ENCODE data around the gene MAPK12.

Gene MAPK12

GRCh38 chr22:50299785-50300619 is 38.5 kb upstream of the MAPK12 start:
- DNase-seq (ENCODE audit: low read depth) = no peak

GRCh38 chr22:50298937-50299784 is 37.7 kb upstream of the MAPK12 start:
- DNase-seq (ENCODE audit: low read depth) = no peak

DNA sequence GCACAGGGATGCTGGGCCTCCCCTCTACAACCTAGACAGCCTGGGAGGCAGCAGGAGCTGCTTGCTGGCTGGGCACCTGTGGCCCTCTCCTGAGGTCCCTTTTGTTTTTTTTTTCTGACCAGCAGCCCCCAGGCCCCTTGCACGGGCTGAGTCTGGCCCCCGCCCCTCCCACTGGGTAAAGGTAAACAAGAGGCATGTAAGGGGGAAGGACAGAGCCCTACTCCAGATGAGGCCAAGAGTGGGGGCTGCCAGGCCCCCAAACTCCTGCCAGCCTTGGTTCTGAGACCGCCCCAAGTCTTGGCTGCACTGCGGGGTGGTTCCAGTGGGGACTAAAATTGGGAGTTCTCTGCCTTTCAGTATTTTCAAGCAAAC is 36.8 kb upstream of the MAPK12 start:
- DNase-seq (ENCODE audit: low read depth) = no peak

GRCh38 chr22:50297510-50298265 is 36.2 kb upstream of the MAPK12 start:
- no peak for DNase-seq (ENCODE audit: low read depth)

- DNase-seq (ENCODE audit: low read depth) = no peak
Measured at GRCh38 chr22:50296658-50297490, 35.4 kb upstream of the MAPK12 start.

GRCh38 chr22:50294319-50294656 is 32.8 kb upstream of the MAPK12 start:
- DNase-seq (ENCODE audit: low read depth) = no peak

GRCh38 chr22:50293441-50294318 is 32.2 kb upstream of the MAPK12 start:
- DNase-seq (ENCODE audit: low read depth) = peak; percentile 82

DNA sequence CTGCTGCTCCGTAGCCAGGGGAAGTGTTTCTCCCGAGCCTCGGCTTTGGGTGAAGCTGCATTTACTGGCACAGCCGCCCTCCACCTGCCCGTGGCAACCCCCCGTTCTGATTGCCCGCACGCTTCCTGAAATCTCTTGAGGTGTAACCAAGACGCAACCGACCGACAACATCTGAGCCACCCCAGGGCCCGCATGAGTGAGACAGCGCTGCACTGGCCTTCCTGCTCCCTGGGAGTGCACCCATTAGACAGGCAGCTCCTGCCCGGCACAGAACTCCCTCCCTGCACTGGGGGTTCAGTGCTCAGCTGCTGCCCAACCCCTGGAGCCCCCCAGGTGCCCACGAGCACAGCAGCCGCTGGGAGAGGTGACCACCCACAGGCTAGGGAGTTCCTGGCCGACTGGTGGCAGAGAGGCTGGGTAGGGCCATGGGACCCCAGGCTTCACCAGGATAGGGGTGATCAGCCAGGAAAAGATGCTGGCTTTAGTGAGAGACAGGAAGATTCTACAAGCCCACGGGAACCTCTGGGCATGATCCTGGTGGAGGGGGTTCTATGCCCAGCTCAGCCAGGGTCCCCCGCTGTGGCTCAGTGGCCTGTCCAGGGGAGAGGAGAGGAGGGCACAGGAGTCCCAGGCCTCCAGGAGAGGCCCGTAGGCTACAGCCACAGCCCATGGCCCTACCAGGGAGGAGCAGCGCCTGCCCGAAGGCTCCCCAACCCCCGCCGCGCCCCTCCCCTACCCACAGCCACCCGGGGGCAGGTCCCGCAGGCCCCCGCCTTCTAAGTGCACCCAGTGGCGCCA is 31.4 kb upstream of the MAPK12 start:
- DNase-seq (ENCODE audit: low read depth) = no peak

DNA sequence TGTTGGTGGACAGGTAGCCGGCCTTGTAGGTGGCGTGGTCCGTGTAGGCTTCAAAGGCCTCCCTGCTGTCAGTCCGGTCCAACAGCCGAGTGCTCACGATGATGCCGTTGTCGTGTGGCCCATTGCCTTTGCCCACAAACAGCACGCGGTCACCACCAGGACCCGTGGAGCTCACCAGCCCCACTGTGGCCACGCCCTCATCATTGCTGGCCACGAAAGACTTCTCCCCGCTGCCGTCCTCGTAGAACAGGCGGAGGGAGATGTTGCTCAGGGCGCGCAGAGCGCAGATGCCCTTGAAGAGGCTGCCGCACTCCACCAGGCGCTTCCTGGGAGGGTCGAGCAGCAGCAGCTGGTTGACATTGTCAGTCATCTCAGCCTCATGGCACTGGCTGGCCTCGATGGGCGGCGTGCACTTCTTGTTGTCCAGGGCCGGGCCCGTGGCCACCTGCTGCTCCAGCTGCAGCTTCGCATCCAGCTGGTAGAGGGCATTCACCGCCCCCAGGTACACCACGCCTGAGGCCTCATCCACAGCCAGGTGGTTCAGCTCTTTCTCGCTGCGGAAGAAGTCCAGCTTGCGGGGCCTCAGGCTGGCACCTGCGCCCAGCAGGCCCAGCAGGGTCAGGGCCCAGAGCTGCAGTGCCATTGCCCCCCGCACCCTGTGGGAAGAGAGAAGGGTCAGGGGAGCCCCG is 28.6 kb upstream of the MAPK12 start:
- DNase-seq (ENCODE audit: low read depth) = no peak

- no peak for DNase-seq (ENCODE audit: low read depth)
Measured at GRCh38 chr22:50289151-50289941, 27.9 kb upstream of the MAPK12 start.

GRCh38 chr22:50287731-50288130 is 26.2 kb upstream of the MAPK12 start:
- DNase-seq (ENCODE audit: low read depth) = no peak

DNA sequence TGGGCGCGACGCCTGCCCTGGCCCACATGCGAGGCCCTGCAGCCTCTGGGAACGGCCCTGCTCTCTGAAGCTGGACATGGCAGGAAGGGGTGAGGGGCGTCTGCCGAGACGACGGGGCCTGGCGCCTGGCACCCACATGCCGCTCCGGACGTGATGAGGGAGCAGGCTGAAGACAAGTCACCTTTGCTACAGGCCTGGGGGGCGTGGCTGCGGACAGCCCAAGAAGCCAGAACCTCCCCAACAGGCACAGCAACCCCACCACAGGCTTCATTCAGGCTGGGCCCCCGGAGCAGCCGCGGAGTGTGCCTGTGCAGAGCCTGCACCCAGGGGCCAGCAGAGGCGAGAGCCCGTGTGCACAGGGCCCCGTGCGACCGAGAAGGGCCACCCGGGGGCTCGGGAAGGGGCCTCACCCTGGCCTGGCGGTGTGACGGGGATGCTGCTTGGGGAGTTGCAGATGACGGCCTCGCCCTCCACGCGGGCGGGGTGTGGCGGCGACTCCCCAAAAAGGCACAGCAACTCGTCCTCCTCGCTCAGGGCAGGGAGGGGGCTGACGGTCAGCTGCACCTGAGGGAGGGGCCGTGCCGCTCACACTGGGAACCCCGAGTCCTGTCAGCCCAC is 25.3 kb upstream of the MAPK12 start:
- no peak for DNase-seq (ENCODE audit: low read depth)

- no peak for DNase-seq (ENCODE audit: low read depth)
Measured at GRCh38 chr22:50286275-50286674, 24.8 kb upstream of the MAPK12 start.

- no peak for DNase-seq (ENCODE audit: low read depth)
Measured at GRCh38 chr22:50285568-50286229, 24.2 kb upstream of the MAPK12 start.

- DNase-seq (ENCODE audit: low read depth) = no peak
Measured at GRCh38 chr22:50284479-50284878, 23.0 kb upstream of the MAPK12 start.

- DNase-seq (ENCODE audit: low read depth) = no peak
Measured at GRCh38 chr22:50283821-50284220, 22.3 kb upstream of the MAPK12 start.

GRCh38 chr22:50282361-50283155 is 21.1 kb upstream of the MAPK12 start:
- no peak for DNase-seq (ENCODE audit: low read depth)

Measured in fibroblast of gingiva (primary cell).